Calu3 (cell line): ENCODE data around the gene RASGRF1. TPM values are rescaled to one million over a fixed set of nuclear protein-coding genes. Genes with fewer than 3 reads are reported as not detected.
"Not testable (repeated sequence)": the region's sequence is repeated elsewhere in the genome, so short reads cannot be mapped to it uniquely, and the experiment has no call there.

ENCODE experiments used
- BruUV-seq: library from RNA; stranded (reverse); fragments of 400-500 nt; replicated peaks from 2 replicates; lab custom pipeline; 2021; lab: Mats Ljungman, UMichigan
- CTCF ChIA-PET: fragments of 300-600 bp; sonication (Branson Sonifier 250); formaldehyde crosslinking; loops from one replicate; lab custom pipeline; 2022; ENCODE audit warnings: antibody characterized with exemption; lab: Charles Lee
- DNase-seq: peaks from one replicate; pipeline ENCODE4 v3.0.0; 2022
- H3K27ac Mint-ChIP-seq: one replicate; pipeline ENCODE4 v1.8.0; 2022; ENCODE audit warnings: mixed read lengths; ENCODE audit not compliant: unreplicated experiment
- H3K27me3 Mint-ChIP-seq: one replicate; pipeline ENCODE4 v1.8.0; 2022; ENCODE audit warnings: mixed read lengths; ENCODE audit not compliant: unreplicated experiment
- H3K36me3 Mint-ChIP-seq: one replicate; pipeline ENCODE4 v1.8.0; 2022; ENCODE audit warnings: mild to moderate bottlenecking, moderate library complexity, mixed read lengths; ENCODE audit not compliant: insufficient read depth, unreplicated experiment
- H3K4me1 Mint-ChIP-seq: one replicate; pipeline ENCODE4 v1.8.0; 2022; ENCODE audit warnings: mild to moderate bottlenecking, low read depth, mixed read lengths; ENCODE audit not compliant: unreplicated experiment
- H3K4me3 Mint-ChIP-seq: one replicate; pipeline ENCODE4 v1.8.0; 2022; ENCODE audit warnings: mild to moderate bottlenecking, low read depth, moderate library complexity, mixed read lengths; ENCODE audit not compliant: unreplicated experiment
- H3K9me3 Mint-ChIP-seq: one replicate; pipeline ENCODE4 v1.8.0; 2022; ENCODE audit warnings: low read depth, mixed read lengths; ENCODE audit not compliant: unreplicated experiment
- CTCF ChIP-seq: fragments of 200-600 bp; IDR thresholded peaks from one replicate; pipeline ENCODE4 v1.8.0; 2022; ENCODE audit warnings: antibody characterized with exemption; ENCODE audit not compliant: unreplicated experiment
- intact Hi-C: fragments of 100-400 bp; cut with micrococcal nuclease; formaldehyde crosslinking; loops from one replicate; pipeline ENCODE4 v1.10.0; 2022; ENCODE audit not compliant: unreplicated experiment
- total RNA-seq: library from RNA; stranded (reverse); gene quantifications from 2 replicates; pipeline ENCODE4 v1.2.3, GENCODE V29; 2022

RASGRF1 gene
- total RNA-seq, 1 experiment from 2014 or later: 2.2 TPM

GRCh38 chr15:78996894-78997275, 93.7 kb downstream of the RASGRF1 start:
- no TSS peak for BruUV-seq
- peak overlapping the region; percentile 85 for H3K27ac Mint-ChIP-seq
- intact Hi-C loops: no loop called here
- CTCF ChIA-PET: interaction anchor here (0.7 to 1.8 kb wide), 2 partner anchors 8 to 52 kb away, joined by 4 to 5 read pairs; partner anchors contain the start of gene CTSH
- no peaks in the 10 kb centered on the region for H3K9me3 Mint-ChIP-seq
- no peak for TF ChIP-seq CTCF
- no peaks in the 10 kb centered on the region for H3K36me3 Mint-ChIP-seq
- peaks cover 16% of the 10 kb centered on the region for H3K4me1 Mint-ChIP-seq
- peak; percentile 39 for DNase-seq
- peak overlapping the region; percentile 27 for H3K4me3 Mint-ChIP-seq
- no peaks in the 10 kb centered on the region for H3K27me3 Mint-ChIP-seq

DNA sequence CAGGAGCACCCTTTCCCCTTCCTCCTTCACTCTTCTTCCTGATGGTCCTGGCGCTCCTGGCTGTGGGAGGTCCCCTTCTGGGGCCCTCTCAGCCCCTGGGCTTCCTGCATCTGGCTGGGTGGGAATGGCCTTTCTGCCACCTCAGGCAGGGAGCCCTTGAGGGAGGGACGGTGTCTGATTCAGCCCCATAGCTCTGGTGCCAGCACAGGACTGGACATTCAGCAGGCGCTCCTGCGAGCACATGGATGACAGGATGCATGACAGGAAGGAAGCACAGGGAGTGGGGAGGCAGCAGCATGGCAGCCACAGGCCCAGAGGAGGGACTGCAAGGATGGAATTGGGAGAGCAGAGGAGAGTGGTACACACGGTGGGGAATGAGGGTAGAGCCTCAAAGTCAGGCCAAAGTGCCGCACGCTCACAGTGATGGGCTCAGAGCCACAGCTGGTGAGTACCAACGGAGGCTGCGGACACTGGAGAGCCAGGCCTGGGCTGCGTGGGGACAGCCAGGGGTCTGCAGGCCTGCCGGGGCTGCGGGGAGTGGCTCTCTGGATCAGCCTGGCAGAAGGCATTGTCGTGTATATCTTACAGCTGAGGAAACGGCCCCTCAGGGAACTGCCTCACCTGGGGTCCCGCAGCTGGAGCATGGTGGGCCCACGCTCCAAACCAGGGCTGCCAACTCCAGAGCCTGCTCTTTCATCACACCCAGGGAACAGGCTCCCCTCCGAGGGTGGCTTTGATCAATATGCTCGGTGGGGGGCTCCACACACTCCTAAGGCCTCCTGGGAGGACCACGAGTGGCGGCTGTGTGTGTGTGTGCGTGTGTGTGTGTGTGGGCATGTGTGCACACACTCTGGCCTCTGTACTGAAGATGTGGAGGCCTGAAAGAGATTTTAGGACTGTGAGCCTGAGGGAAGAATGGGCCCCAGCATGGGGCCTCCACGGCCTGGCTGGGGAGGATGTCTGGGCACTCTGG, 94.4 kb downstream of the RASGRF1 start:
- no peaks in the 10 kb centered on the region for H3K27me3 Mint-ChIP-seq
- peak overlapping the region; percentile 27 for H3K4me3 Mint-ChIP-seq
- peak overlapping the region; percentile 85 for H3K27ac Mint-ChIP-seq
- BruUV-seq: no TSS peak
- no peak for TF ChIP-seq CTCF
- no peaks in the 10 kb centered on the region for H3K36me3 Mint-ChIP-seq
- no peaks in the 10 kb centered on the region for H3K9me3 Mint-ChIP-seq
- intact Hi-C loops: no loop called here
- peaks cover 16% of the 10 kb centered on the region for H3K4me1 Mint-ChIP-seq
- no peak for DNase-seq
- CTCF ChIA-PET: interaction anchor here (1.8 kb wide), 1 partner anchor 8 kb away, joined by 4 read pairs; no protein-coding TSS in a partner anchor

GRCh38 chr15:78995161-78995560, 95.4 kb downstream of the RASGRF1 start:
- H3K36me3 Mint-ChIP-seq, H3K9me3 Mint-ChIP-seq, H3K4me3 Mint-ChIP-seq, H3K27me3 Mint-ChIP-seq, H3K27ac Mint-ChIP-seq, intact Hi-C loops, BruUV-seq, DNase-seq: not testable (repeated sequence)
- CTCF ChIA-PET: interaction anchor here (0.7 to 1.2 kb wide), 2 partner anchors 16 to 1096 kb away, joined by 3 to 5 read pairs; no protein-coding TSS in a partner anchor
- peaks cover 24% of the 10 kb centered on the region for H3K4me1 Mint-ChIP-seq

DNA sequence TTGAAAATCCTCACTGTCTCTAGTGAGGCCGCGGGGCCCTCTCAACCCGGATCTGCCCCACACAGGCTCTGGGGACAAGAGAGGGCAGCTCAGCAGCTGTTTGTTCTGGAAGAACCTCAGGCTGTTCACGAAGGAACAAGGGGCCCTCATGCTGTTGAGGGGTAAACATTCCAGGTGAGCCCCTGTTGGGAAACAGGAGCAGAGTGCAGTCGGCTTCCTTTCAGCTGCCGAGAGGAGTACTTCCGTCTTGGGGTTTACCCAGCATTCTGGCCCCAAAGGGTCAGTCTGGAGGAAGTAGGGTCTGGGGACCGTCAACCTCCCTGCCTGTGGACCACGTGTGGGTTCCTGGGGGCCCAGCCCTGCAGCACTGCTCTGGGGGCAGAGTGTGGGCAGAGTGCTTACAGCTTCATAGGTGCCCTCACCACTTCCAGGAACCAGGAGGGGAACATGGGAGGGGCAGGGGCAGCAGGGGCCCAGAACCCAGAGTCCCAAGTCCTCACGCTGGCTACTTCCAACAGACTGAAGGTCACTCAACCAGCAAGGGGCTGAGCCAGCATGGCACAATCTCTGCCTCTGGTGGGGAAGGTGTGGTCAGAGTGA, 96.5 kb downstream of the RASGRF1 start:
- H3K4me3 Mint-ChIP-seq: no peak overlapping the region
- H3K9me3 Mint-ChIP-seq: no peaks in the 10 kb centered on the region
- BruUV-seq: no TSS peak
- peaks cover 30% of the 10 kb centered on the region for H3K4me1 Mint-ChIP-seq
- H3K27me3 Mint-ChIP-seq: no peaks in the 10 kb centered on the region
- CTCF ChIA-PET: interaction anchor here (1.2 kb wide), 1 partner anchor 15 kb away, joined by 3 read pairs; no protein-coding TSS in a partner anchor
- no peak for DNase-seq
- no peak for TF ChIP-seq CTCF
- H3K27ac Mint-ChIP-seq: no peak overlapping the region
- intact Hi-C loops: no loop called here
- H3K36me3 Mint-ChIP-seq: peaks cover under 1% of the 10 kb centered on the region
